ENCODE results near the gene ZNF76. TPM values are rescaled to one million over a fixed set of nuclear protein-coding genes. Genes with fewer than 3 reads are reported as not detected.

ZNF76 gene
- total RNA-seq, 2 experiments from 2014 or later = 39.4 to 41.6 TPM

DNA sequence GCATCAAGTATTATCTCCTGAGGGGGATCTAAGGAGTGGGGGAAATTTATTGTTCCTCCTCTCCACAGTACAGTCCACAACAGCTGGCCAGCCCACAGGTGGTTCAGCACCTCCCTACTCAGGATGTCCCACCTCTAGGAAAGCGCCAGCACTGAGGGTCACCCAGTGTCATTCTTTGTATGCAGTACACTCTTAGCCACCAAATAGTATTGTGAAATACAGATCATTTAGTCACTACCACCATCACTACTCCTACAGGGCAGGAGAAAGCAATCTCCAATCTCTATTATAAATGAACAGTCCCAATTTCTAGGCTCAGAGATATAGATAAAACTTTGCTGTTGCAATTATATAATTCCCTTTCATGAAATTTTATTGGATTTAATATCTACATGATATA, 6.3 kb upstream of the ZNF76 start:
- H3K36me3 Mint-ChIP-seq (ENCODE audit: low read depth) = peaks cover 2% of the 10 kb centered on the region
- H3K4me1 Mint-ChIP-seq (ENCODE audit: low read depth) = peaks cover 12% of the 10 kb centered on the region
- H3K27ac Mint-ChIP-seq = no peak overlapping the region
- POLR2A ChIA-PET = no interaction called here
- no peaks in the 10 kb centered on the region for H3K27me3 Mint-ChIP-seq (ENCODE audit: low read depth)
- CTCF ChIA-PET = no interaction called here
- no peaks in the 10 kb centered on the region for H3K9me3 Mint-ChIP-seq (ENCODE audit: insufficient read depth)
- DNase-seq (no peak), ATAC-seq (no peak)
- no peak overlapping the region for H3K4me3 Mint-ChIP-seq

GRCh38 chr6:35258336-35258735, 1.2 kb upstream of the ZNF76 start:
- ATAC-seq (no peak), DNase-seq (no peak)
- Mint-ChIP-seq H3K4me1 (ENCODE audit: low read depth) (peaks cover 33% of the 10 kb centered on the region), H3K27me3 (ENCODE audit: low read depth) (no peaks in the 10 kb centered on the region), H3K9me3 (ENCODE audit: insufficient read depth) (no peaks in the 10 kb centered on the region), H3K4me3 (peak overlapping the region; percentile 97), H3K36me3 (ENCODE audit: low read depth) (peaks cover 4% of the 10 kb centered on the region), H3K27ac (peak overlapping the region; percentile 92)
- CTCF ChIA-PET = interaction anchor here (1.1 to 3.9 kb wide), 7 partner anchors 10 to 70 kb away, joined by 3 to 25 read pairs (median 4); no protein-coding TSS in a partner anchor
- POLR2A ChIA-PET = interaction anchor here (1.0 to 1.6 kb wide), 3 partner anchors 17 to 301 kb away, joined by 3 to 4 read pairs (median 3); no protein-coding TSS in a partner anchor

GRCh38 chr6:35258858-35259193, 709 bp upstream of the ZNF76 start:
- Mint-ChIP-seq H3K4me3 (peak overlapping the region; percentile 97), H3K27me3 (ENCODE audit: low read depth) (no peaks in the 10 kb centered on the region), H3K4me1 (ENCODE audit: low read depth) (peaks cover 33% of the 10 kb centered on the region), H3K27ac (peak overlapping the region; percentile 92), H3K9me3 (ENCODE audit: insufficient read depth) (no peaks in the 10 kb centered on the region), H3K36me3 (ENCODE audit: low read depth) (peaks cover 4% of the 10 kb centered on the region)
- ATAC-seq = peak; percentile 43
- peak; percentile 58 for DNase-seq
- ChIA-PET POLR2A (interaction anchor here (0.6 to 1.2 kb wide), 6 partner anchors 10 to 301 kb away, joined by 3 to 5 read pairs (median 3); no protein-coding TSS in a partner anchor), CTCF (interaction anchor here (0.7 to 3.9 kb wide), 11 partner anchors 10 to 479 kb away, joined by 3 to 25 read pairs (median 4); partner anchors contain the start of gene DEF6)

GRCh38 chr6:35259948-35260590, 534 bp downstream of the ZNF76 start:
- Mint-ChIP-seq H3K27ac (peak overlapping the region; percentile 88), H3K36me3 (ENCODE audit: low read depth) (peaks cover 4% of the 10 kb centered on the region), H3K27me3 (ENCODE audit: low read depth) (no peaks in the 10 kb centered on the region), H3K9me3 (ENCODE audit: insufficient read depth) (no peaks in the 10 kb centered on the region), H3K4me3 (peak overlapping the region; percentile 97), H3K4me1 (ENCODE audit: low read depth) (peaks cover 38% of the 10 kb centered on the region)
- ChIA-PET POLR2A (interaction anchor here (1.2 kb wide), 3 partner anchors 29 to 84 kb away, joined by 3 to 5 read pairs (median 5); no protein-coding TSS in a partner anchor), CTCF (interaction anchor here (1.1 to 3.9 kb wide), 6 partner anchors 12 to 190 kb away, joined by 3 to 25 read pairs (median 4); partner anchors contain the start of gene DEF6)
- ATAC-seq (peak; percentile 44), DNase-seq (peak; percentile 76)

GRCh38 chr6:35260591-35261570, 1.3 kb downstream of the ZNF76 start:
- H3K36me3 Mint-ChIP-seq (ENCODE audit: low read depth) = peaks cover 4% of the 10 kb centered on the region
- POLR2A ChIA-PET = no interaction called here
- CTCF ChIA-PET = interaction anchor here (0.6 to 0.8 kb wide), 2 partner anchors 50 to 55 kb away, joined by 3 read pairs; no protein-coding TSS in a partner anchor
- no peaks in the 10 kb centered on the region for H3K9me3 Mint-ChIP-seq (ENCODE audit: insufficient read depth)
- peak overlapping the region; percentile 88 for H3K27ac Mint-ChIP-seq
- DNase-seq = no peak
- peaks cover 38% of the 10 kb centered on the region for H3K4me1 Mint-ChIP-seq (ENCODE audit: low read depth)
- no peak for ATAC-seq
- no peaks in the 10 kb centered on the region for H3K27me3 Mint-ChIP-seq (ENCODE audit: low read depth)
- peak overlapping the region; percentile 97 for H3K4me3 Mint-ChIP-seq

GRCh38 chr6:35262596-35262995, 3.1 kb downstream of the ZNF76 start:
- Mint-ChIP-seq H3K27me3 (ENCODE audit: low read depth) (no peaks in the 10 kb centered on the region), H3K27ac (no peak overlapping the region), H3K4me1 (ENCODE audit: low read depth) (peaks cover 40% of the 10 kb centered on the region), H3K36me3 (ENCODE audit: low read depth) (peaks cover 4% of the 10 kb centered on the region), H3K4me3 (no peak overlapping the region), H3K9me3 (ENCODE audit: insufficient read depth) (no peaks in the 10 kb centered on the region)
- CTCF ChIA-PET = interaction anchor here (1.8 kb wide), 1 partner anchor 21 kb away, joined by 4 read pairs; no protein-coding TSS in a partner anchor
- no peak for DNase-seq
- no peak for ATAC-seq
- POLR2A ChIA-PET = no interaction called here

DNA sequence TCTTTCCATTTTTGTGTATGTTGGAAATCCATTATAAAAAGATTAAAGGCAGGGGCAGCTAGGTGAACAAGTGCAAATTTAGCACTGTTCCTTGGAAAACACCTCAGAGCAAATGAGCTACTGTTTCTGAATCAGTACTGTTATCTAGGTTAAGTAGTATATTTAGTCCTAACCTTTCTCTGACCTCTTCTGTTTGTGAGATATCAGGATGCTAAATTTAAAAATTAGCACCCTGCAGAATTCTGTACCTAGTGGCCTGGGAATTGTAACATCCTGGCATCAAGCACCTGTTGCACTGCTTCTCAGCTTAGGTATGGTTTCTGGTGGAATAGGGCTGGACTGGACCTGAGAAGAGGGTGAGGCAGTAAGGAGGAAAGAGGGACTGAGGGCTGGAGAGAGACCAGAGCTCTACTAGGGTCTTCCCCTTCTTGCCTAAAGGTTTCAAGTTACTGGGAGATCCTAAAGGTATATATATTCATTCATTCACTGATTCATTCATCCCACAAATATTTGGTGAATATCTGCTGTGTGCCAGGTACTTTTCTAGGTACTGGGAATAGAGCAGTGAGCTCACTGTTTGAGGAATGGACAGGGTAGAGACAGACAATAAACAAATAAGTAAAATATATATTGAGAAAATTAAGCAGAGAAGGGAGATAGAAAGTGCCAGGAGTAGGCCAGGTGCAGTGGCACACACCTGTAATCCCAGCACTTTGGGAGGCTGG, 5.2 kb downstream of the ZNF76 start:
- CTCF ChIA-PET = interaction anchor here (1.0 kb wide), 1 partner anchor 63 kb away, joined by 4 read pairs; no protein-coding TSS in a partner anchor
- H3K36me3 Mint-ChIP-seq (ENCODE audit: low read depth) = peaks cover 4% of the 10 kb centered on the region
- H3K27me3 Mint-ChIP-seq (ENCODE audit: low read depth) = no peaks in the 10 kb centered on the region
- H3K9me3 Mint-ChIP-seq (ENCODE audit: insufficient read depth) = no peaks in the 10 kb centered on the region
- H3K4me3 Mint-ChIP-seq = no peak overlapping the region
- DNase-seq = no peak
- ATAC-seq = no peak
- peaks cover 33% of the 10 kb centered on the region for H3K4me1 Mint-ChIP-seq (ENCODE audit: low read depth)
- H3K27ac Mint-ChIP-seq = no peak overlapping the region
- POLR2A ChIA-PET = interaction anchor here (0.7 kb wide), 1 partner anchor 204 kb away, joined by 5 read pairs; the partner anchor contains the start of gene RPL10A

DNA sequence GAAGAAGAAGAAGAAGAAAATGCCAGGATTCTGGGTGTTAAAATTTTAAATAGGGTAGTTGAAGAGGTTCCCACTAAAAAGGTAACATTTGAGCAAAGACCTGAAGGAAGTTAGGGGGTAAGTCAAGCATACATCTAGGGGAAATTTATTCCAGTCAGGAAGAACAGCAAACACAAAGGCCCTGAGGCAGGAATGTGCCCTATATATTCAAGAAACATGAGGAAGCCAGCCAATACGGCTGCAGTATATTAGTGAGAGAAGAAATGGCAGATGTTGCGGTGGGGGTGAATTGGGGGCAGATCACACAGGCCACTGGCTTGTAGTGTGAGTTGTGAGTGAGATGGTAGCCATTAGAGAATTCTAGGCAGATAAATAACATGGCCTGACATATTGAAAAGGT, 6.0 kb downstream of the ZNF76 start:
- no peaks in the 10 kb centered on the region for H3K9me3 Mint-ChIP-seq (ENCODE audit: insufficient read depth)
- ATAC-seq (no peak), DNase-seq (no peak)
- CTCF ChIA-PET = no interaction called here
- no peaks in the 10 kb centered on the region for H3K27me3 Mint-ChIP-seq (ENCODE audit: low read depth)
- H3K27ac Mint-ChIP-seq = no peak overlapping the region
- POLR2A ChIA-PET = no interaction called here
- H3K4me3 Mint-ChIP-seq = no peak overlapping the region
- peaks cover 27% of the 10 kb centered on the region for H3K4me1 Mint-ChIP-seq (ENCODE audit: low read depth)
- H3K36me3 Mint-ChIP-seq (ENCODE audit: low read depth) = peaks cover 3% of the 10 kb centered on the region

- H3K27me3 Mint-ChIP-seq (ENCODE audit: low read depth) = no peaks in the 10 kb centered on the region
- no peak for DNase-seq
- peaks cover 20% of the 10 kb centered on the region for H3K4me1 Mint-ChIP-seq (ENCODE audit: low read depth)
- H3K9me3 Mint-ChIP-seq (ENCODE audit: insufficient read depth) = no peaks in the 10 kb centered on the region
- ChIA-PET CTCF (interaction anchor here (1.1 kb wide), 2 partner anchors 26 to 30 kb away, joined by 3 to 5 read pairs; partner anchors contain the start of gene DEF6), POLR2A (no interaction called here)
- ATAC-seq = no peak
- H3K36me3 Mint-ChIP-seq (ENCODE audit: low read depth) = peaks cover 3% of the 10 kb centered on the region
- no peak overlapping the region for H3K27ac Mint-ChIP-seq
- no peak overlapping the region for H3K4me3 Mint-ChIP-seq
Measured at GRCh38 chr6:35267446-35267845, 7.9 kb downstream of the ZNF76 start.

DNA sequence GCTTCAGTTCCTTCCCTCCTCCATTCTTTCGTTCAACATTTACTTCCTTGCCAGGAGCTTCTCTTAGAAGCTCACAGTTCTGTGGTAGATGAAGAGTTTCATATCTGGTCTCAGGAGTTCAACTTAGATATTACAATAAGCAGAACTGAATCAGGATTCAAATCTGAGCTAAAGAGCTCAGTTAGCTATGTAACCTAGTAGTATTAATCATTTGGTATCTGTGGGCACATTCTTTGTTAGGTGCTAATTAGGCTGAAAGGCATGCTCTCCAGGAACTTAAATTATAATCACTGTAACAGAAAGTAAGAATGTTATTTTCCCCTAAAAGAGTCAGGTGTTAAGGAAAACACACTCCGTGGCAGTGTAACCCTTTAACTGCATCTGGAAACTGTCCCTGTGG, 8.4 kb downstream of the ZNF76 start:
- Mint-ChIP-seq H3K4me3 (no peak overlapping the region), H3K4me1 (ENCODE audit: low read depth) (peaks cover 15% of the 10 kb centered on the region), H3K9me3 (ENCODE audit: insufficient read depth) (no peaks in the 10 kb centered on the region), H3K27me3 (ENCODE audit: low read depth) (no peaks in the 10 kb centered on the region), H3K27ac (no peak overlapping the region), H3K36me3 (ENCODE audit: low read depth) (peaks cover 3% of the 10 kb centered on the region)
- ATAC-seq (no peak), DNase-seq (no peak)
- CTCF ChIA-PET = interaction anchor here (1.1 kb wide), 2 partner anchors 27 to 30 kb away, joined by 3 to 5 read pairs; partner anchors contain the start of gene DEF6
- POLR2A ChIA-PET = no interaction called here

DNA sequence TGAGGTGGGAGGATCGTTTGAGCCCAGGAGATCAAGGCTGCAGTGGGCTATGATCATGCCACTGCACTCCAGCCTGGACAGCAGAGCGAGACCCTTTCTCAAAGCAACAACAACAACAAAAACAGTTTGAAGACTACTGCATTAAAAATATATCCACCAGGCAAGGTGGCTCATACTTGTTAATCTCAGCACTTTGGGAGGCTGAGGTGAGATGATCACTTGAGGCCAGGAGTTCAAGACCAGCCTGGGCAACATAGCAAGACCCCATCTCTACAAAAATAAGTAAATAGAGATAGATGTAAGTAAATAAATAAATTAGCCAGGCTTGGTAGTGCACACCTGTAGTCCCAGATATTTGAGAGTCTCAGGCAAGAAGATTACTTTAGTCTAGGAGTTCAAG, 12.5 kb downstream of the ZNF76 start:
- DNase-seq (no peak), ATAC-seq (no peak)
- CTCF ChIA-PET = no interaction called here
- peaks cover 11% of the 10 kb centered on the region for H3K4me1 Mint-ChIP-seq (ENCODE audit: low read depth)
- no peaks in the 10 kb centered on the region for H3K27me3 Mint-ChIP-seq (ENCODE audit: low read depth)
- H3K36me3 Mint-ChIP-seq (ENCODE audit: low read depth) = peaks cover 3% of the 10 kb centered on the region
- no peak overlapping the region for H3K4me3 Mint-ChIP-seq
- no peaks in the 10 kb centered on the region for H3K9me3 Mint-ChIP-seq (ENCODE audit: insufficient read depth)
- no peak overlapping the region for H3K27ac Mint-ChIP-seq
- POLR2A ChIA-PET = interaction anchor here (0.6 kb wide), 1 partner anchor 8 kb away, joined by 3 read pairs; no protein-coding TSS in a partner anchor

Data from activated CD8-positive, alpha-beta T cell treated with anti-CD3 and anti-CD28 coated beads, Interleukin-2, amount 10 ng/mL, durations not matched to agents 7 days and 5 days (primary cell).